Adipocyte (in vitro differentiated cells): ENCODE measurements around the gene QSOX2.
A peak's percentile ranks its signal among the peaks of the same experiment; 100 is the strongest.

Experiments used
- DNase-seq: peaks from one replicate; pipeline ENCODE4 v3.0.0-alpha.2; 2015; ENCODE audit warnings: low read depth
- H3K27me3 ChIP-seq: replicated peaks from 2 replicates; pipeline ENCODE4 v1.7.0; 2013; ENCODE audit warnings: mild to moderate bottlenecking, low read length, moderate library complexity; ENCODE audit not compliant: control insufficient read depth, insufficient read depth
- H3K36me3 ChIP-seq: 2 replicates; pipeline ENCODE4 v1.7.0; 2013; ENCODE audit warnings: low read length, mild to moderate bottlenecking, moderate library complexity; ENCODE audit not compliant: control insufficient read depth, insufficient read depth, severe bottlenecking
- H3K4me1 ChIP-seq: 2 replicates; pipeline ENCODE4 v1.7.0; 2013; ENCODE audit warnings: mild to moderate bottlenecking, low read length, moderate library complexity; ENCODE audit not compliant: control insufficient read depth, insufficient read depth
- H3K4me3 ChIP-seq: 2 replicates; pipeline ENCODE4 v1.7.0; 2013; ENCODE audit warnings: mild to moderate bottlenecking, low read length, moderate library complexity
- H3K9ac ChIP-seq: 2 replicates; pipeline ENCODE4 v1.7.0; 2013; ENCODE audit warnings: mild to moderate bottlenecking, low read length, moderate library complexity
- H3K9me3 ChIP-seq: 2 replicates; pipeline ENCODE4 v1.7.0; 2013; ENCODE audit warnings: mild to moderate bottlenecking, low read length, moderate library complexity; ENCODE audit not compliant: control insufficient read depth

The QSOX2 gene

GRCh38 chr9:136209232-136209631 lies 36.4 kb downstream of the QSOX2 start:
- H3K36me3 ChIP-seq = peaks cover 19% of the 10 kb centered on the region
- H3K27me3 ChIP-seq = peaks cover 4% of the 10 kb centered on the region
- H3K9ac ChIP-seq = no peak overlapping the region
- DNase-seq = no peak
- no peak overlapping the region for H3K4me3 ChIP-seq
- H3K9me3 ChIP-seq = peaks cover 4% of the 10 kb centered on the region
- no peaks in the 10 kb centered on the region for H3K4me1 ChIP-seq

GRCh38 chr9:136208675-136209074 lies 36.9 kb downstream of the QSOX2 start:
- no peak overlapping the region for H3K9ac ChIP-seq
- no peak overlapping the region for H3K4me3 ChIP-seq
- no peak for DNase-seq
- peaks cover 1% of the 10 kb centered on the region for H3K9me3 ChIP-seq
- H3K27me3 ChIP-seq = peaks cover 9% of the 10 kb centered on the region
- H3K36me3 ChIP-seq = peaks cover 13% of the 10 kb centered on the region
- H3K4me1 ChIP-seq = no peaks in the 10 kb centered on the region

DNA sequence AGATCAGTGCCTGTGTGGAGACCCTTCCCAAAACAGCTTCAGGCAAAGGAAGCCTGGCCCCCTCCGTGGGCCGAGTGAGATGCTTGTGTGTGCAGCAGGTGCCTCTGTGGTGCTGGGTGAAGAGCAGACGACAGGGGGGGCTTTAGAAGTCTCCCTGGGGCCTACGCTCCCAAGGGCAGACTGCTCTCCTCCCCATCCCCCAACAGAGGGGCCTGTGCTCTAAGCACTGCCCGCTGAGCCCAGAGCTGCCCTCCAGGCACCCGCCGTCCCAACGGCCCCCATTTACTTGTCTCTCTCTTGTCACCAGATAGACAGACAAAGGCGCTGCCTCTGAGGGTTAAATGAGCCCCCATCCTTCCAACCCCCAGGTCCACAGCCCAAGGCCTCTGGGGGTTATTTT lies 38.0 kb downstream of the QSOX2 start:
- no peak overlapping the region for H3K9ac ChIP-seq
- H3K4me3 ChIP-seq = no peak overlapping the region
- H3K27me3 ChIP-seq = peaks cover 14% of the 10 kb centered on the region
- H3K36me3 ChIP-seq = peaks cover 13% of the 10 kb centered on the region
- no peaks in the 10 kb centered on the region for H3K4me1 ChIP-seq
- no peak for DNase-seq
- H3K9me3 ChIP-seq = no peaks in the 10 kb centered on the region

DNA sequence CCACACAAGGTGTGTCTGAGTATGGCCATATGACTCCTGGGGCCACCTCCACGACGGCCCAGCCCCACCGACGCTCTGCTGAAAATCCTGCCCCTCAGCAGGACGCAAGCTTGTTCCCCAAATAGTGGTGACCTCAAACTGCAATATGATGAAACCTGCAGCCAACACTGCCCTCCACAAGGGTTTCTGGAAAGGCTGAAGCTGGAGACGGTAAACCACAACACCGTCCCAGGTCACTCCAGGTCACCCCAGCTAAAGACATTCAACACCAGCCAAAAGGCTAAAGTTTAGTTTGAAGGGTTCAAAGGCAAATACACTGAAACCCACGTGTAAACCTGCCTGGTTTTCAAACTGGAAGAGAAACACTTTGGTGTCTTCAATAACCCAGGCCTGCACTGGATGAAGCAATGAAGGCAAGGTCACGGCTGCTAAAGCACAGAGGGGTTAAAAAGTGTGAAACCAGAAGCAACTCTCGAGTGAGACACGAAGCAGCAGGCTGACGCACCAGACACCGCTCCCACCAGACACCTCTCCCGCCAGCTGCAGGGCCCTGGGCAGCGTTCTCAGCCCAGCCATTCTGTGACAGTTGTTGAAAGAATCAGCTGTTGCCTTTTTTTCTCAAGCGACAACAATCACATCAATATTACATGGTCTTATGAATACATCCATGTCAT lies 38.9 kb downstream of the QSOX2 start:
- DNase-seq = no peak
- H3K36me3 ChIP-seq = peaks cover 8% of the 10 kb centered on the region
- H3K9me3 ChIP-seq = no peaks in the 10 kb centered on the region
- peaks cover 14% of the 10 kb centered on the region for H3K27me3 ChIP-seq
- H3K4me1 ChIP-seq = no peaks in the 10 kb centered on the region
- H3K4me3 ChIP-seq = no peak overlapping the region
- H3K9ac ChIP-seq = no peak overlapping the region

DNA sequence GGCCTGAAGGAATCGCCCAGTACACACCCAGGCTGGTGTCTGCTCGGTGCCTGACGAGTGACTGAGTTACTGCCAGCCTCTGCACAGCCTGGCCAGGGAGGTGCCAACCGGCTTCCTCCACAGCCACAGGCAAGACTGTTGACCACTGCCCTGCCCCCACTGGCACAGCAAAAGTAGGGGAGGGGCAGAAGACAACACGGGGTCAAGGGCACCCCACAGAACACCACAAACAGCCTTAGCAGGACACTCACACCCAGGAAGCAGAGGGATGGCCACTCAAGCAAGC lies 40.0 kb downstream of the QSOX2 start:
- no peaks in the 10 kb centered on the region for H3K4me1 ChIP-seq
- H3K9ac ChIP-seq = no peak overlapping the region
- DNase-seq = no peak
- H3K4me3 ChIP-seq = no peak overlapping the region
- H3K36me3 ChIP-seq = peaks cover 5% of the 10 kb centered on the region
- H3K27me3 ChIP-seq = peaks cover 23% of the 10 kb centered on the region
- no peaks in the 10 kb centered on the region for H3K9me3 ChIP-seq

DNA sequence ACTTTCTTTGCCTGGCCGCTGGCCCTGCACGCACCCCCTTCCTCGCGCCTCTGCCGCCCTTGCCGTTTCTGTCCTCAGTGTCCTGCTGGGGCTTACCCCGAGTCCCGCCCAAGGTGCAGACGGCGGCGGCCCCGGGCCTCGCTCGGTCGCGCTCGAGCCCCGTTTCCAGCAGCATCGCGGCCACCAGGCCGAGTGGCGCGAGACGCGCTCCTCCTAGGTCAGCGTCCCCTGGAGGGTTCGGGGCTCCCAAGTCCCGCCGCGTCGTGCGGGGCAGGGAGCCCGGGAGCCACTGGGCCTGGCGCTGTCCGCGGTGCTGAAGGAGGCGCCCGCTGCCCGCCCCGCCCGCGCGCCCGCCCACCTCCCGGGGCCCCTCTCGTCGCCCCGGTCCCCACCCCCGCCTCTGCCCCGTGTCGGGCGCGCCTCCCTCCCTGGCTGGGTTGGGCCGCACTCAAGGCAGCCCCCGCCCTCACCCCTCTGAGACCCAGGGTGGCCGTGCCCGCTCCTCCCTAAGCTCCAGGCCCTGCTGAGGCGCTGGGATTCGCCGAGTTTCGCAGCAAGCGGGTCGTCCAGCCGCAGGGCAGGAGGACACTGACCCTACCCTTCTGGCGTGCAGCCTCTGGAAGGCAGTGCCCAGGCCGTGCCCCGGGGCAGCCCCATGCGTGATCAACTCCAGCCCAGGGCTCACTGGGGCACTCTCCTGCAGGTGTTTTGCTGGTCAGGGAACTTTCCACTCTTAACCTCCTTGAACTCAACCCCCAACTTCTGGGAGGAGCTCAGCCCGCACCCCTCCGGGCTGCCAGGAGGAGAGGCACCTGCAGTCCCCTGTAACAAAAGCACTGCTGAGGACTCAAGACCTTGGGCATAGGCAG lies 40.5 kb downstream of the QSOX2 start, which contains the start of gene LHX3:
Gene LHX3, minus strand, starts transcription at position 291 of the 869 bp plus-strand sequence. Its CDS starts 116 bp downstream, at position 175.
- H3K36me3 ChIP-seq = peaks cover 5% of the 10 kb centered on the region
- no peaks in the 10 kb centered on the region for H3K4me1 ChIP-seq
- no peak within 1 kb of the TSS for H3K4me3 ChIP-seq
- H3K9me3 ChIP-seq = no peaks in the 10 kb centered on the region
- H3K9ac ChIP-seq = no peak within 1 kb of the TSS
- peak; percentile 62 for DNase-seq
- peaks cover 28% of the 10 kb centered on the region for H3K27me3 ChIP-seq

DNA sequence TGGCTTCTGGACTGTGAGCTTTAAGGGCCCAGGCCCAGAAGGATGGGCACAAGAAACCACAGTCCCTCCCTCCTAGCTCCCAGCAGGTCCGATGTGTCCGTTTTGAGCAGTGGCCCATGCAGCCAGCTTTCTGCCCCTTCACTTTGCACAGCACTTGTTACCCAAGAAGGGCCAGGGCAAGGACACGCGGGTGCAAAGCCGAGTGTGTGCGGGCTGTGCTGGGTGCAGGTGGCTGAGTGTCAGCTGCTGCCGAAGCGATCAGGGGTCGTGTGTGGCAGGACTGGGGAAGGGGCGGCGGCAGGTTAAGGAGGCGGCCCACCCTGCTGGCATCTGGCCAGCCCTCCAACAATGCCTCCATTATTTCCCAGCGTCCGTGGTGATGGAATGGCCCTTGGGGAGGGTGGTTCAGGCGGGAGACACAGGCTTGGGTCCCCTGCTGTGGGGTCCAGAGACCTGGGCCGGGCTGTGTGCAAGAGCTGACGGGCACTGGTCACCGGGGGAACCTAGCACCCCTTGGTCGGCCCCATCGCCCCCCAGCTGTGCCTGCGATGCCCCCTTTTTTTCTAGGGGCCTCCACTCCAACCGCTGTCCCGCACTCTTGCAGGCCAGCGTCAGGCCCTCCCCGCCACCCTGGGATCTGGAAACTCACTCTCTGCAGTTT lies 41.3 kb downstream of the QSOX2 start:
- Histone ChIP-seq H3K36me3 (peaks cover 5% of the 10 kb centered on the region), H3K27me3 (peaks cover 36% of the 10 kb centered on the region), H3K4me1 (no peaks in the 10 kb centered on the region), H3K9me3 (no peaks in the 10 kb centered on the region), H3K9ac (no peak overlapping the region), H3K4me3 (no peak overlapping the region)
- no peak for DNase-seq

DNA sequence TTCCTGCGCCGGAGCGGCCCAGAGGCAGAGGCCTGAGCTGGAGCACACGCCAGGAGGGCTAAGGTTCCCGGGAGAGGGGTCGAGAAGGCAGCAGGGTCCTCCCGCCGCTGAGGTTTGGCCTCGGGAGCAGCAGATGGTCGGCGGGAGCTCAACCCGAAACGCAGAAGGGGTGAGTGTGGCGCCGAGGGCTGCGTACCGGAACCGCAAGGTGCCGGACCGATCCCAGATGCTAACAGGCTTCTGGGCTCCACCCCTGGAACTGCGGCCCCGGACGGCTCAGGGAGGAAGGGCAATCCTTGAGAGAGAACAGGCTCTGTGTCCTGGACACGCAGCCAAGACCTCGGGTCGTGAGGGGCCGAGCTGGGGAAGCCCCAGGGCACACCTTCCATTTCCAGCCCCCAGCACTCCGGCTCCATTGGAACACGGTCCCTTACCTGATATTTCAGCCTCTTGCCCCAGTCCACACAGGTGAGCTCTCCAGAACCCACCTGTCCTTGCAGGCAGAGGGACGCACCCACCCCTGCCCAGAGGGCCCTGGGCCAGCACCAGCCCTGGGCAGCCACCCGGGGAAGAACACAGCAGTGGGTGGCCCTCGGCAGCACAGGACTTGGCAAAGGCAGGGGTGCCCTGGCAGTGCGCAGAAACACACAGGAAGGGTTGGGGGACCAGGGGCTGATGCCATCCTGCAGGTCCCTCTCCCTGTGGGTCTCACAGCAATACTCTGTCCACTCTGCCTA lies 42.0 kb downstream of the QSOX2 start:
- Histone ChIP-seq H3K9me3 (no peaks in the 10 kb centered on the region), H3K27me3 (peaks cover 37% of the 10 kb centered on the region), H3K4me3 (no peak overlapping the region), H3K9ac (no peak overlapping the region), H3K36me3 (peaks cover 1% of the 10 kb centered on the region), H3K4me1 (no peaks in the 10 kb centered on the region)
- no peak for DNase-seq

DNA sequence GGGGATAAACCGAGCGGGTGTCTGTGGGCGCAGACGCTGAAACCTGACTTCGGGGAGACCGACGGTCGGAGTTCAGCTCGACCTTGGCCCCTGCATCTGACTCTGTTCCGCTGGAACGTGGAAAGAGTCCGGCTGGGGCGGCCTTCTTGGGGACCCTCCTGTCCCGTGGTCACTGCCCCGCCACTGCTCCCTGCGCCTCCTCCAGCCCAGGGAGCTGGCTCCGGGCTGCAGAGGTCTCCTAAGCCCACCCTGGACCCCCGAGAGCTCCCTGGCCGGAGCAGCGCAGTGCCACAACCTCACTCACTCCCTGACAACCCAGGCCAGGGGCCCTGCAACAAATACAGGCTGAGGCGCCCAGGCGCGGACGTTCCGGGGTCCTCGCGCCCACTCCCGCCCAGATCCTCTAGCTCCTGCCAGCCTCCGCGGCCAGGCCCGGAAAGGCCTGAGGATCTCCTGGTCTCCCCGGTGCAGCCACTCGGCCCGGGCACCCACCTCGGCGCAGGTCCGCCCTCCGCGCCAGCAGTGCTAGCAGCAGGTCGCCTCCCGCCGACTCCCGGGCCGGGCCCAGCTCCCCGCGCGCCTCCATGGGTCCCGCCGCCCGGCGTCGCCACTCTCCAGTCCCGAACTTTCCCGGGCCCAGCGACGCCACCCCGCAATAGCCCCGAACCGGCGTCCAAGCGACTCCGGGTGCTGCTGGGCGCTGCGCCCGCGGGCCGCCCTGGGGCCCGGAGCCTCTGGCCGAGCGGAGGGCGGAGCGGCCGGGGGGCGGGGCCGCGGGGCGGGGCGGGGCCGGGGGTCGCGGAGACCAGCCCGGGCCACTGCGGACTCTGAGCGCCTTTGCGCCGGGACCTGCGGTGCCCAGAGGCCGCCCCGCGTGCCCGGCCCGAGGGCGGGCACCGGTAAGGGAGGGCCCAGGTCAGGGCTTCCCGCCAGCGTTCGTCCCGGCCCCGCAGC lies 42.9 kb downstream of the QSOX2 start:
- H3K27me3 ChIP-seq = peaks cover 43% of the 10 kb centered on the region
- H3K4me3 ChIP-seq = no peak overlapping the region
- no peak for DNase-seq
- no peak overlapping the region for H3K9ac ChIP-seq
- no peaks in the 10 kb centered on the region for H3K9me3 ChIP-seq
- no peaks in the 10 kb centered on the region for H3K36me3 ChIP-seq
- no peaks in the 10 kb centered on the region for H3K4me1 ChIP-seq
